NCI-H2196 treated with DMSO at 0.1 percent for 48 hours (cell line): ENCODE data around the gene PCBD1.

Experiments used
- DNase-seq: peaks from one replicate; lab custom pipeline; 2025; ENCODE audit not compliant: unreplicated experiment; lab: John Stamatoyannopoulos, UW

PCBD1 gene

DNA sequence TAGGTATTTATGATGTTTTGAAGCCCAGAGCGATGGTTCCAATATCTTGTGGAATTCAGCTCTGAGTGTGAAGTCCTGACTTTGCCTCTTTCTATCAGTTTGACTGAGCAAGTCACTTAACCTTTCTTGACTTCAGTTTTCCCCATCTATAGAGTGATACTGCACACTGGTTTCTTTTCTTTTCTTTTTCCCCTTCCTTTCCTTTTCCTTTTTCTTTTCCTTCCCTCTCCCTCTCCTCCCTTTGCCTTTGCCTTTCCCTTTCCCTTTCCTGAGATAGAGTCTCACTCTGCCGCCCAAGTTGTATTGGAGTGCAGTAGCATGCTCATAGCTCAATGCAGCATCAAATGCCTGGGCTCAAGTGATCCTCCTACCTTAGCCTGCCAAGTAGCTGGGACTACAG, 52.0 kb downstream of the PCBD1 start:
- no peak for DNase-seq

DNA sequence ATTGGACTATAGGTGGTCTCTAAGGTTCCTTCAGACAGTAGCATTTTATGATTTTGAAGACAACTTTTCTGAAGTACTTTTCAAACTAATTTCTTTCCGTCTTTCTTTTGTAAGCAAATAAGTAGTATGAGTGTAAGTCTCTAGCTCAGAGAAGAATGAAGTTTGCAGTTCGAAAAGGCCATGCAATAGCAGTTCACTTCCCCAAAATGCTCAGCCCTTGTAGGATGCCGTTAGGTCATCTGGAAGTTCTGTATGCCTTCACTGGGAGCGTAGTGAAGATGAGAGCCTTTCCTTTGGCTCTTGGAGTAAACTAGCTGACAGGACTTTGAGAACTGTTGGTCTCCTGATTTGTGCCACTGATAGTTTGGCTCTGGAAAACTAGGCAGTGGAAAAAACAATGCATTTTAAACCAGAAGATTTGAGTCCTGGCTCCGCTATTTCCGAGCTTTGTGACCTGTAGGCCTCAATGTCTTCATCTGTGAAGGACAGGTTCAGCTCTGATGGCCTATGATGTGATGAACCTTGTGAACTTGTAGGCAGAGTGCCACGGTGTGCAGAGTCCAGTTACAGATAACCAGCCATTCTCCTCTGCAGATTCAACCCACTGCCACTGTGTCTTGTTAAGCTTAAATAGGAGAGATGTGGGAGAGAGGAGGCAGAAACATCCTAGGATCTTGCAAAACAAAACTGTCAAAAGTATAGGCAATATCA, 53.8 kb downstream of the PCBD1 start:
- no peak for DNase-seq

- DNase-seq = no peak
Observed at GRCh38 chr10:70834021-70834420, 54.3 kb downstream of the PCBD1 start.

DNA sequence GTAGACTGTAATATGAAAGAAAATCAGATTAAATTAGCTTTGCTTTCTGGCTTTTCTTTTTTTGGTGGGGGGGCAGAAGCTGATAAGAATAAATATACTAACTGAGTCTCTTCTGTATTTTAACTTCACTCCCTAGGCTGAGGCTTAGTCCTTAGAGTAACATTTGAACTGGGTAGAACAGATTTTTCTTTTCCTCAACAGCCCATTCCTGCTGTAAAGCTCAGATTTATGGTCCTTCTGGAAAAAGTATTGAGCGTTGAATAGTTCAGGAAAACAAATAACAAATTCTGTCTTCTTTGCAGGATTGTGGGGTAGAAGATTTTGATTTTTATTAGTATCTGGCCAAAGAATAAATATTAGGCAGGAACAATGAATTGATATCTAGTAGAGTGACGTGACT, 54.8 kb downstream of the PCBD1 start:
- no peak for DNase-seq
